Fibroblast of skin of left quadriceps (primary cell): ENCODE data around the gene GPAM.
"Not testable (repeated sequence)": the region's sequence is repeated elsewhere in the genome, so short reads cannot be mapped to it uniquely, and the experiment has no call there.

Experiments
- DNase-seq, 2 experiments: peaks; one replicate each; pipeline ENCODE4 v3.0.0-alpha.2; 2013; ENCODE audit warnings: low read depth in 2 of 2

Gene GPAM

GRCh38 chr10:112183329-112184051 lies at the start of gene GPAM:
TSS of gene GPAM (minus strand) at chr10:112183765. CDS start at chr10:112181784, 1,981 bp downstream.
- peak; percentile 84 to 86 for DNase-seq

- DNase-seq, result no peak
Measured at GRCh38 chr10:112232670-112233069, 49.1 kb upstream of the GPAM start.

DNA sequence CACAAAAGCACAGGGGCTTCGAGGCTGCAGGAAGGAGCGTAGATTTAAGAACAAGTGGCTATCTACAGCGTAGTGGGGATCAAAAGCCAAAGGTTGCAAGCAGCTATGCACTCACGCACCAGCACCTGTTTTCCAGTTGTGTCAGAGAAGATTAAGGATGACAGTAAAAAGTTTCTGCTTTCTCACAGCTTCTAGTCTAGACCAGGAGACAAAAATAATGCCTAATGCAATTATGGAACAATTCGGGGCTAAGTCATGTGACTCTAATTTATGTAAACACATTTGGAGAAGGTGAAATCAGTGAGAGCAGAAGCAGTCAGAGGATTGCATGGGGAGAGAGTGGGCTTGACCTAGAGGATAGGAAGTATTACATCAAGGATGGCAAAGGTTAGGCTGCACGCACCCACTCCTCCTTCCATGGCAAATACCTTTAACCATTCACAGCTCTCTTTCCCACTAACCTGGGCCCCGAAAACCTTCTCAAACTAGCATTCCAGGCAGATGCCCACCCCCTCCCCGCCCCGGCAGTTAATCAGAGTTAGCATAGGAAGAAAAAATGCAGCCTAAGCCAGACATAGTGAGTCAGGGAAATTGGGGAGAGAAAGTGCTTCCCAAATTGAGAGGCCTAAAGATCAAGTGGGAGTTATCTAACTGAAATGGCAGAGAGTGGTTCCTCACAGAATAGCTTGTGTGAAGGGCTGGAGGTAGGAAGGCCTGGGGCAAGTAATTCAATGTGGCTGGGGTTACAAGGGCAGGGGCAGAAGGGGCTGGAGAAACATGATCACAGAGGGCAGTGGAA lies 48.2 kb upstream of the GPAM start:
- no peak for DNase-seq

DNA sequence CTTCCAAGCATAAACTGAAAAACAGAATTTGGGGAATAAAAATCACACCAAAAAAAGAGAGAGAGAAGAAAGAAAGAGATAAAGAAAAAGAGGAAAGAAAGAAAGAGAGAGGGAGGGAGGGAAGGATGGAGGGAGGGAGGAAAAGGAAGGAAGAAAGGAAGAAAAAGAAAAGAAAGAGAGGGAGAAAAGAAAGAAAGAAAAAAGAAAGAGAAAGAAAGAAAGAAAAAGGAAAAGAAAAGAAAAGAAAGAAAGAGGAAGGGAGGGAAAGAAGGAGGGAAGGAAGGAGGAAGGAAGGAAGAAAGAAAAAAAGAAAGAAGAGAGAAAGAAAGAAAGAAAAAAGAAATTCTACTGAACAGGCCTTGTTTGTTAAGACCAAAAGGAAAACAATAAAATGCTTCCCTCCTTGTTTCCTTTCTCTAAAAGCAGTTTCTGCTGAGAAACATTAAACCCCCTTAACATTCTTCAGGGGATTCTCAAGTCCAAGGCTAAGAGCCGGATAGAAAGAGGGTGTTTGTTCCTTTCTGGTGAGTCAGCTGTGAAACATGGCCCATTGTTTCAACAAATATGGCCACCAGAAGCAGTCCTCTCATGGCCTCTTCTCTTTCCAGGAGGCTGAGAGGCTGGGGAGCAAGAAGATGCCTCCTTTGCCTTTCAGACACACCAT lies 46.9 kb upstream of the GPAM start:
- no peak for DNase-seq

DNA sequence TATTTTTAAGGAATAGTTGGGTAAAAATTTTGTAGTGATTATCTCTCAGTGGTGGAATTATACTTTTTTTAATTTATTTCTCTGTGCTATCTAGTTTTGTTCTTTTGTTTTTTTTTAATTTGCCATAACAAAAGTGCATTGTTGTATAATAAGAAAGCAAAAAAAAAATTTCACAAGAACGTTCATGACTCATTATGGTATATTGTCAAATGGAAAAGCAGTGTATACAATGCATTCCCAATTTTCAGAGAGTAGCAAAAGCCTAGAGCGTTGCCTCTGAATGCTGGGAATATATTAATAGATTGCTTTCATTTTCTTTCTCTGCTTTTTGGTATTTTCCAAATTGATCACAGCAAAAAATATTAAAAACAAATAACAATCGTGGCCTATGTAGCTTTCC lies 46.3 kb upstream of the GPAM start:
- no peak for DNase-seq

DNA sequence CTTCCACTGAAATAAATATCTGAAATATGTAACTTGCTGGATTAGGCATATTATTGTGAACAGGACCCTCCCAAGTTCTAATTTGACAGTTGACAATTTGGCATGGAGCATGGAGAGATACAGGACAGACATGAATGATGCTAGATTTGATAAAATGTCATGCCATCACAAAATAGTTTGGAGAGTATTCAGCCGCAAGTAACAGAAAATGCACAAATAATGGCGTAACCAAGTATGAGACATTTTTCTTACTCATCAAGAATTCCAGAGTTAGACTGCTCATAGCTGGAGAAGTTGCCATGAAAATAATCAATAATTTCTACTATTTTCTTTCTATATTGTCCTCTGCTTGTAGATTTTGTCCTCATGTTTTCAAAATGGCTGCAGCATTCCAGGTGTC lies 45.5 kb upstream of the GPAM start:
- no peak for DNase-seq

DNA sequence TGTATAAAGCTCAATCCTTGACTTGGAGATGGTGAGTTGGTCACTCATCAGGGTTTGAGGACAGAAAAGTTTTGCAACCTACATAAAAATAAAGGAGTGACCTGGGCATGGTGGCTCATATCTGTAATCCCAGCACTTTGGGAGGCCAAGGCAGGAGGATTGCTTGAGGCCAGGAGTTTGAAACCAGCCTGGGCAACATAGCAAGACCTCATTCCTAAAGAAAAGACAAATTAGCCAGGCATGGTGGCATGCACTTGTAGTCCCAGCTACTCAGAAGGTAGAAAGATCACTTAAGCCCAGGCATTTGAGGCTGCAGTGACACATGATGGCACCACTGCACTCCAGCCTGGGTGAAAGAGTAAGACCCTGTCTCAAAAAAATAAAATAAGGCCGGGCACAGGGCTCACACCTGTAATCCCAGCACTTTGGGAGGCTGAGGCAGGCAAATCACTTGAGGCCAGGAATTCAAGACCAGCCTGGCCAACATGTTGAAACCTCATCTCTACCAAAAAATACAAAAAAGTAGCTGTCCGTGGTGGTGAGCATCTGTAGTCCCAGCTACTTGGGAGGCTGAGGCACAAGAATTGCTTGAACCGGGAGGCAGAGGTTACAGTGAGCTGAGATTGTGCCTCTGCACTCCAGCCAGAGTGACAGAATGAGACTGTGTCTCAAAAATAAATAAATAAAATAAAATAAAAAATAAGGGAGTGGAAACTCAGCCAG lies 45.0 kb upstream of the GPAM start:
- DNase-seq, result not testable (repeated sequence)

- DNase-seq, result peak; percentile 66 to 72
Measured at GRCh38 chr10:112227331-112227987, 43.9 kb upstream of the GPAM start.

DNA sequence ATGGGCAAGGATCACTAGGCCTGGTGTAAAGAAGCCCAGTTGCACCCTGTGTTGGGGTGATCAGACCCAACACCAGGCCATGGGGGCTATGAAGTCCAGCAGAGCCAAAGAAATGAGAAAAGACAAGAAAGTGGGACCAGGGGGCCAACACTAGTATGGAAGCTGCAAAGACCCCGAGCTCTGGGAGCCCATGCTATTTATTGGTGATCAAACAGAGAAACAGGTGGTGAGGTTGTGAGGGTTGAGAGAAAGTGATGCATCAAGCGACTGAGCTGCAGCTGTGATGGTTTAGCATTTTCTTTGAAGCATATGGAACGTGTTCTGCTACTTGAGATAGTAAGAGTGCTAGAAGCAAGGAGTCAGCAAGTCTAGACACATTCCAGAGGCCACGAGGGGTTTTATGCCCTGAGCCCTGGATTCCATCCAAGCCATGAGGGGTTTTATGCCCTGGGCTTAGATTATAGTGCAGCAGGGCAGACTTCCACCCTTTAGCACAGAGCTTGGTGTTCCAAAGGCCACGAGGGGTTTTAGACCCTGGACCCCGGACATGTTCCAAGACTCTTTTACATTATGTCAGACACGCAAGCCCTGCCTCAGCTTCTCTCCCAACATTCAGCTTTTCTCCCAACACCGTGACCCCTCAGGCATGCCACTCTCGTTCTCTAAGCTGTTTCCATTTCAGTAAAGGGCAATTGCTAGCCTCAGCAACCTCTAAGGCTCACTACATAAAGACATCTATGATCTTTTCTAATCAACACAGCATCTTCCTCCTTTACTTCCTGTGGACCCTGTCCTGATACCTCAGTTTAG lies 43.1 kb upstream of the GPAM start:
- no peak for DNase-seq

DNA sequence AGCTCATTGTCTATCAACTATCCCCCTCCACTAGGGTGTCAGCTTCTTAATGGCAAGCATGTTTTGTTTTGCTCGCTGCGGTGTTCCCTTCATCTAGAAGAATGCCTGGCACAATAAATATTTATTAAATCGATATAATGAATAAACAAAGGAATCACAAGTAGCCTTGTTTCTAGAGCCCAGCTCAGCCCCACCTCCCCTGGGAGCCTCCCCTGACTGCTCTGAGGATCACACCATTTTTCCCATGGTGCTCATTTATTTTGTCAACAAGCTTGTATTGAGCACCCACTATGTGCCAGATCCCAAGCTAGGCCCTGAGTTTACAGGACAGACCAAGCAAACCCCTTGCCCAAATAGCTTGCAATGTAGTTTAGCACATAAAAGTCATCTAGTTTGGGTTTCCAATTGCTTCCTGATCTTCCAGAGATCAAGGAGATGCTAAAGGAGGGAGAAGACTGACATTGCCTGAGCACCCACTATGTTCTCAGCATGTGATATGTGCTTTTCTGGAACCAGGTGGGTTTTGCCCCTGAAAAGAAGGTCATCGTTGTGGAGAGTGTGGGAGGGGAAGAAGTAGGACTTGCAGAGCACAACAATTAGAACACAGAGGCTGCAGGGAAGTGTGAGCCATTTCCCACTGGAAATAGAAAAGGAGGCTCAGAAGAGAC lies 42.3 kb upstream of the GPAM start:
- DNase-seq, result no peak

DNA sequence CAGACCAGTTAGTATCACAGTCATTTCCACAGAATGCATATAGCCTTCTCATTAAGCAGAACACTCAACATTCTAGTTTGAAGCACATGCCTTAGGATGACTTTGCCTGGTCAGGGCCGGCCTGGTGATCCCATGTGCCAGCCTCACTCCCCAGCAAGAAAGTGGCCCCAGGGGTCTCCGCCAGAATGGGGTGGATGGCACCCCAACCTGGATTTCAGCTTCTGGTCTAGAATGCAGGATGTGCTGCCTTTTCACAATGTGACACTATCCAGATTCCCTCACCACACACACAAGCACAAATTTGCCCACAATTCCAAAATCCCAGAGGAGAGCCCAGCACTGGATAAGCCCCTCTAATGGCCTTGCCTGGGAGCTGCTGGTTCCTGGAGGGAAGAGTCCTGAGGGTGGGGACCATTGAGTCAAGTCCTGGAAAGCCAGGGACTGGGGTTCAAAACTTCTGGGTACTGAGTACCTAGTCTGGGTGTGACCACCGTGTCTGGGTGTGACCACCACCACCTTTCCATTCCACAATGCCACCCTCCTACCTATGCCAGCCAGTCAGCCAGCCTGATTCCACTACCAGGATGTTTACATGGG lies 41.5 kb upstream of the GPAM start:
- no peak for DNase-seq

GRCh38 chr10:112223725-112224124 lies 40.2 kb upstream of the GPAM start:
- no peak for DNase-seq

- DNase-seq, result no peak
Measured at GRCh38 chr10:112222799-112223198, 39.2 kb upstream of the GPAM start.

DNA sequence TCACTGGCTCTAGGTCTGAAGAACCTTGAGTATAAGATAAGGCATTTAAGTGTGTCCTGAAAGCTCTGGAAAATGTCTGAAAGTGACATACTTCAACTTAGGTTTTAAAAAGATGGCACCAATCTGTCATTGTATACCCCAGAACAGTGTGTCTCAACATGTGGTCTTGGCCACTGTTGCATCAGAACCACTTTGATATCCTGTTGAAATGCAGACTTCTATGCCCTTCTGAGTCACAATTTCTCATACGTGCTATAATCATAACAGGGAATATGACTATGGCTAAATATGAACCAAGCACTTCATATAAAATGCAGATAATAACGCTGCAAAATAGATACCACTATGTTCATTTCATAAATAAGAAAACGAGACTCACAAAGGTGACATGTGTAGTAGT lies 38.0 kb upstream of the GPAM start:
- no peak for DNase-seq

- DNase-seq, result no peak
Measured at GRCh38 chr10:112218960-112219359, 35.4 kb upstream of the GPAM start.

GRCh38 chr10:112218036-112218390 lies 34.4 kb upstream of the GPAM start:
- no peak for DNase-seq

GRCh38 chr10:112217386-112218035 lies 33.9 kb upstream of the GPAM start:
- DNase-seq, result no peak

- no peak for DNase-seq
Measured at GRCh38 chr10:112216966-112217365, 33.4 kb upstream of the GPAM start.

DNA sequence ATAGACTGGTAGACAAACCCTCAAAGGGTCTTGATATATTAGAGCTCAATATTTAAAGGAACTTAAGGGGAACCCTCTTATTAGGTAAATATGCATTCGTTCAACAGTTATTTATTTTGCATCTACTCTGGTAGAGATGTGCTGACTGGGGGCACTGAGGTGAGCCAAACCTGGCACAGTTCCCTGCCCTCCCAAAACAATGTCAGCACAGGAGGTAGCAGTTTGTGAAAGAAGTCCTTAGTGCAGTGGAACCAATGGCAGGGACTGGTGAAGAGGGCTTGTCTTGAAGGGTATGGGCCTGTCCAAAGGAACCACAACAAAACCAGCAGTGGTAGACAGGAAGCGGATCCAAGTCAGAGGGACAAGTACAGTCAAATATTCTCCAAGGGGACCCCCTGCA lies 32.6 kb upstream of the GPAM start:
- no peak for DNase-seq
